NCI-H510A (cell line): ENCODE measurements around the gene TMEM132C.

Experiments
- DNase-seq: peaks from one replicate; lab custom pipeline; 2025; lab: John Stamatoyannopoulos, UW

The TMEM132C gene

DNA sequence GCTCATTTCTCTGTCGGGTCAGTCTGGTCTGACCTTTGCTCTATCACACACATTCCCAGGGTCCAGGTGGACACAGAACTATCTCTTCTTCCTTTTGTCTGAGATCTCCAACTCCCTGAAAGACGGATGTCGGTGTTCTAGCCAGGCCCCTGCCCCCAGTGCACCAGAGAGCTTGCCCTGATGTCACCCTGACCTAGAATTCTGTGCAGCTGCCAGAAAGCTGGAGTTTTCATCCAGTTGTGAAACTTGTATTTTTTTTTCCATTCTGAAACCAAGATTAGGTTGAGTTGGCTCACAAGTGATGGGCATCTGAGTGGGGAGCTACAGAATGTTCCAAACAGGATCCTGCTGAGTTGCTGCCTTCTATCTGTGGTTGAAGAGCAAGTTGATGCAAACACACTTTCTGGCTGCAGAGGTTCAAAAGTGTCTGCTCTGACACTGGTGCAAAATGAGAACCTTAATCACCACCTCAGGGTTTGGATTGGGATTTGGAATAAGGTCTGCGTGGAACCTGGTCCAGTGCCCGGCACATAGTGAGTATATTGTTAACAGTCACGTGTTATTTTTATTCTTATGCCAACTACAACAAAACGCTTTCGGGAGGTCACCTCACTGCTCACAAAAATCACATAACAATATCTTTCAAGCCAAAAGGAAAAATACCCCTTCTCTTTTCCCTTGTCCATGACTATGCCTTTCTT lies 345.3 kb downstream of the TMEM132C start:
- no peak for DNase-seq

DNA sequence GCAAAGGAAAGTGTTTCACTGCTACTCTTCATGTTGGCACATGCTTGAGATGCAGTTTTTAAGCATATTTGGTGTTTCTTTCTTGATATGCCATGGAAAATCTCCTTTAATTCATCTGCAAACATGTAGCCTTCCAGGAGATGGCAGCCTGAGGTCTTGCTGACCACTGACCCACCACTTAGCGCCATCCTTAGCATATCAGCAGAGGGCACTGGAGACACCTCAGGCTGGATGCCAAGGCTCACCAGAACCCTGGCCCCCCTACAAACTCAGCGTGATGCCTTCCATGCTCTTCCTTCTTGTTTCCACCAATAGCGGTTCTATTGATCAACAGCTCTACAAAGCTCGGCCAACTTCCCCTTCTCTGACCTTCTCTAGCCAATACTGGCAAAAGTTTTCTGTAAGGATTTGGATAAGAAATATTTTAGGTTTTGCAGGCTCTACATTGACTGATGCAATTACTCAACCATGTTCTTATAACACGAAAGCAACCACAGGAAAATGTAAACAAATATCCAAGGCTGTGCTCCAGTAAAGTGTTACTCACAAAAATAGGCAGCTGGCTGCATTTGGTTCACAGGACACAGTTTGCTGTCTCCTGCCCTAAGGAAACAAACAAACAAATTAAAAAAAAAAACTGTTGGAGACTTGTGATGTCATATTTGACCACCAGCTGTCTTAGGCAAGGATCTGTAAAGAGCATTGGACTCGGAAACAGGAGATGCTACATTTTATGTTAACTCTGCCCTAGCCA lies 347.0 kb downstream of the TMEM132C start:
- no peak for DNase-seq

DNA sequence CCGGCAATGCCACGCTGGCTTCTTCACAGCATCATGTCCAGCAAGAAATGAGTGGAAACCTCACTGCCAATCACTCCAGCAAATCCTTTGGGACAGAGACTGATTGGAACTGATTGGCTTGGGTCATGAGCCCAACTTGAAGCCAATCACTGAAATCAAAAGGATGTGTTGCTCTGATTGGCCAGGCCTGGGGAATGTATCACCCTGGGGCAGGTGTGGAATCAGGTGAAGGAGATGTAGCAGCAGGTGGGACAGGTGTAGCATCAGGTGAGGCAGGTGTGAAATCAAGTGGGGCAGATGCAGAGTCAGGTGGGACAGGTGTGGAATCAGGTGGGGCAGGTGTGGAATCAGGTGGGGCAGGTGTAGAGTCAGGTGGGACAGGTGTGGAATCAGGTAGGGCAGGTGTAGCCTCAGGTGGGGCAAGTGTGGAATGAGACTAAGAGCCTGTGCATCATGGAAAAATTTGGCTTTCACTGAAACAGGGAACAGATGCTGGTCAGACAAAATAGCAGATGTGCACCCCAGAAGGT lies 350.4 kb downstream of the TMEM132C start:
- no peak for DNase-seq

DNA sequence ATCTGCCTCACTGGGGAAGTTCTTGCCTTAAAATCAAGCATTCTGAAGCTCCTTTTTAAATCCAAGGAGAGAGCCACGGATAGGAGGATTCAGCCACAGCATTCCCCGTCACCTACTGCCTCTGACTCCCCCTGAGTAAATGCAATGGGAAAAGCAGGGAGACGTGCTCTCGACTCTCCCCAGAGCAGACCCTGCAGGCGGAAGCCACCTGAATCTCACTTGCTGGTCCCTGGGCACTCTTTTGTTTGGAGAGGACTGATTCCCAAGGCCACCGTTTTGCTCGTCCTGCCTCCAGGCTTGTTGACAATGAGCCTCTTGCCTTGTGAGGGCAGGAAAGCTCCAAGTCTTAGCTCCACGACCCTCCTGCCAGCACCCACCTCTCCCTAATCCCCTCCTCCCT lies 352.3 kb downstream of the TMEM132C start:
- DNase-seq = no peak

DNA sequence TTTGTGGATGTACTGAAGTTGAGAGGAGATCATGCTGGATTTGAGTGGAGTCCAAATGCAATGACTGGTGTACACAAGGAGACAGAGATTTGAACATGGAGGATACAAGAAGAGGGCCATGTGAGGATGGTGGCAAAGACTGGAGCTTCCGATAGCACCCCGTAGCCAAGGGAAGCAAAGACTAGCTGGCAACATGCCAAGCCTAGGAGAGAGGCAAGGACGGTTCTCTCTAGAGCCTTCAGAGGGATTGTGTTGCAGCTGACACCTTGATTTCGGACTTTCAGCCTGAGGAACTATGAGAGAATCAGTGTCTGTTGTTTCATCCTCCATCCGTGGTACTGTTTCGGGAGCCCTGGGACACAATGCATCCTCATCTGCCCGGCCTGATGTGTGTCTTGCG lies 354.3 kb downstream of the TMEM132C start:
- DNase-seq = no peak

DNA sequence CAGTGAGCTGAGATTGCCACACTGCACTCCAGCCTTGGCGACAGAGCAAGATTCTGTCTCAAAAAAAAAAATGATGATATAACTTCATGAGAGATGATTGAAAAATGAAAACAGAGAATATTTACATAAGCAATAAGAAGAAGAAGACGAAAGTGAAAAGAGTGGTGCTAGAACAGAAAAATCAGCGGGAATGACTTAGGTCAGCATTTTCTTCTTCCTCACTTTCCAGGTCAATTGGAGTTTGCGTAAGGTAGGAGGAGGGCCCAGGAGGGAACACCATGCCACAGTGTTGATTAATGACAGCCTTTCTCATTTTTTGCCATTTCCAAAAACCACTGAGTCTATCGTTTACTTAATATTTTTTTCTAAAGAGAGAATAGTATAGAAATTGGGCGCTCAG lies 356.8 kb downstream of the TMEM132C start:
- DNase-seq = no peak

DNA sequence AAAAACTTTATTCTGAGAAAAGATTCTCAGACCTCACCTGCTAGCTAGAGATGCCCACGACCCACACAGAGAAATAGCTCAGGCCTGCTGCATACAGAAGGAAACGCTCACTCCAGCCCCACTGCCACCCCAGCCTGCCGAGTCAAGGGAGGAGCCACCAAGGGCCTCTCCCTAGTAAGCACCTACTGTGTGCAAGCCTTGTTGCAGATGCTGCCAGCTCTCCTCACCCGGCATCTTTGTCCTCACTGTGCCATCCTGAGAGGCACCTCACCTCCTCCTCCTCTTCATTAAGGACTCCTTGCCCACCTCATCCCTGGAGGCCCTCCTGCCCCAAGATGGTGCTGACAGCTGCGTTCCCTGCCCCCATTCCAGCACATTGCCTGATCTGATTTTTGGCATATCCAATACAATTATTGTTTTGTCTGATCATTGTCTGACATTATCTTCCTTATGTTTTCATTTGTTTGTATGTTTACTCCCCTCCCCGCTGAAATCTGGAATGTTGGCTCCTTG lies 359.9 kb downstream of the TMEM132C start:
- DNase-seq = no peak

DNA sequence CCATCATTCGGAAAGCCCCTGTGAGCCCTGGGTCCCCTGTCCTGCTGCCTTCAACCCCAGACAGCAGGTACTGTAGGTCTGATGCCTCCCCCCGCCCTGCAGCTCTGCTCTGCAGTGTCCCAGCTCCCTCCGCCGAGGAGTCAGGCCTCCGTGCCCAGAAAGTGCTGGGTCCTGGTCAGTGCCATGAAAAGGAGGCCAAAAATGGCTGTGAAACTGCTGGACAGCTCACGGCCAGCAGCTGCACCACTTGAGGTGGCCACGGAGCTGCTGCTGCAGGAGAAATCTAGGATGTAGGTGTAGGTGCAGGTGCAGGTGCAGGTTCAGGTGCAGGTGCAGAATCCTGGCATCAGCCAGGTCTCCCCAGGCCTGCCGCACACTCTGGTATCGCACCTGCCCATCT lies 360.7 kb downstream of the TMEM132C start:
- DNase-seq = peak; percentile 9

DNA sequence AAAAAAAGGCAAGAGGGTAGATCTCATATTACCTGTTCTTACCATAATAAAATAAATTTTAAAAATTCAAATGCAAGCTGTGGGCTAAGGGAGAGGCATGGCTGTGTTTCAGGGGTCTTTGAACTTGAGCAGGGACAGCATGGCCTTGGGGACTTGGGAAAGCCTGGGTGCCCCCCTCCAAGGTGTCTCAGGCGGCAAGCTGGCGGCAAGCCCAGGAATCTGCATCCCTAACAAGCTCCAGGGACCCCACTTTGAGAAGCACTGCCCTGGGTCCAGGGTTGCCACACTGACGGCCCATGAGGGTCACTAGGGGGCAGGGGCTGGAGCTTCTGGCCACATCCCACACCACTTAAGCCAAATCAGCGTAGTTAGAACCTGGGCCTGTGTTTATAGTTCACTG lies 363.0 kb downstream of the TMEM132C start:
- DNase-seq = no peak

DNA sequence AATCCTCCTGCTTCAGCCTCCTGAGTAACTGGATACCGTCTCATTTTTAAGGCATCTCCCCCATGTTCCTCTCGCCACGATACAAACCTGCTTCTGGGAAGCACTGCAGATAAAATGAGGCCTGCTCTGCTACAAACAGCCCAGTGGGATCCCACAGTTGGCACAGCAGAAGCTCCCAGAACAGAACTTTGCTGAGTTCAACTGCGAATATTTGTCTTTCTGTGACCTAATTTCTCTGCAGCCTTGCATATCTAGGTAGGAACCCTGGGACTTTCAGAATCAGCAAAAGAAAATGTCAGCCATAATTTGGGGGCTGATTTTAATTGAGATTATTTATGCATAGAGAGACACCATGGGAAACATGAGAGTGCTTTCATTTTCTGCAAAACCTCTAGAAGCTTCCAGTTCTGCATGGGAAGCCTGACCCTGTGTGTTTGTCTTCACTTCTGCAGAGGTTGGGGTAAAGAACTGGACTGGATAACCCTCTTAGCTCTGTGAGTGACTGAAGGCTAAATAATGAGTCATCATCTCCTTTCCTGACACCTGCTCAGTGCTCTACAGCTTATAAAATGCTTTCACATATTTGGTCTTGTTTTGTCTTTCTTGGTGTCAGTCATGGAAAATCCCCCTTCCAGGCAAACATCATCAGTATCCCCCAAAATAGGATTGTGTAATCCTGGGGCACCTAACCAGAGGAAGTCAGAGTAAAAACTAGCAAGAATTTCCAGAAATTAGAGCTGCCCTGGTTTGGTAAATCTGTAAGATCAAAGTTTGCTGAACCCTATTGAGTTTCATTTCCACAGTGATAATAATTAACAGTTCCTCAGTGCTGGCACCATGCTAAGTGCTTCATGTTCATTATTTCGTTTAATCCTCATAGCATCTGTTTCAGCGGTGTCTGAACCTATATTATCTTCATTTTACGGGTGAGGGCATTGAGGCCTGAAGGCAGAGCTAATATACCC lies 371.0 kb downstream of the TMEM132C start:
- DNase-seq = peak; percentile 28

DNA sequence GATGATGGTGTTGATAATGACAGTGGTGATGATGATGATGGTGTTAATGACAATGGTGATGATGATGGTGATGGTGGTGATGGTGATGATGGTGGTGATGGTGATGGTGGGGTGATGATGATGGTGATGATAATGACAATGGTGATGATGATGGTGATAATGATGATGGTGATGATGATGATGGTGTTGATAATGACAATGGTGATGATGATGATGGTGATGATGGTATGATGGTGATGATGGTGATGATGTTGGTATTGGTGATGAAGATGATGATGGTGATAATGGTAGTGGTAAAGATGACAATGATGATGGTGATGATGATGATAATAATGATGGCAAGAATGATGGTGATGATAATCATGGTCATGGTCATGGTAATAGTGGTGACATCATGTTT lies 372.1 kb downstream of the TMEM132C start:
- DNase-seq = no peak

DNA sequence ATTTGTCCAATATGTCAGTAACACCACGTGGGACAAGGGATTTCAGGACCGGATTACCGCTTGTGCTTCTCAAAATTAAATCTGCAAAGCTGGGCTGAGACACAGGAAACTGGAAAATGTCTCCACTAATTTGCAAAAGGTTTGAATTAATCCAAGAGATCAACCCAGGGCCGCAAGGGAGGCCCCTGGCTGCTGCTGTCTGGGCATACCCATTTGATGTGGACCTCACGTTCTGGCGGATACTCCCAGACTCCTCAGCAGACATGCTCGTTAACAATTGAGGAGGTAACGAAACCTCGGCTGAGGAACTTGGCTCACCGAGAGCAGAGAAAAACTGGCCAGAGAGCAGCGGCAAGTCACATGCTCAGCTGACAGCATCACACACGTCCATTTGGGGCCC lies 376.2 kb downstream of the TMEM132C start:
- no peak for DNase-seq

DNA sequence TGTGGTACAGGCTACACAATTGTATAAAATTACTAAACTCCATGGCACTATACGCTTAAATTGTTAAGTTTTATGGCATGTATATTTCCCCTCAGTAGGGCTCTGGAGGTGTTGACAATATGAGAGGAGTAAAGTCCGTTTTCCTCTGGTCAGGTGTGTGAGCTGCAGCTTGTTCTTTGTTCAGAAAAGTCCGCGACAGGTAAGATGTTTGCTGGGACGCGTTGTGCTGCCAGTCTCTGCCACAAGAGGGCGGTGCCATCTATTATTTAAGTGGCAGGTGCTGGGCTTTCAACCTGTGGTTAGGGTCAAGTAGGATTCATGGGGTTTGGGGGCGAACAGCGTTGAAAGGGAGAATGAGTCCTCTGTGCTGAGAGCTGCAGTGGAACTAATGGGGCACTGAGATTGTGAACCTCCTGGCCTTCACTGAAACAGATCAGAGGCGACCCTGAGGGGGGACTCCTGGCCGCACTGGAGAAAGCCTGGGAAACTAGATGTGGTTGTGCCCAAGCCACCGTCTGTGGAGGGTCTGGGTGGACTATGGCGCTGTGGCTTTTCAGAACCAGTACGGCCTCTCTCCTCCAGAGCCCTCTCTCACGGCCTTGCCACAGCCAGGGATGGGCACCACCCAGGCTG lies 377.8 kb downstream of the TMEM132C start:
- peak; percentile 56 for DNase-seq

DNA sequence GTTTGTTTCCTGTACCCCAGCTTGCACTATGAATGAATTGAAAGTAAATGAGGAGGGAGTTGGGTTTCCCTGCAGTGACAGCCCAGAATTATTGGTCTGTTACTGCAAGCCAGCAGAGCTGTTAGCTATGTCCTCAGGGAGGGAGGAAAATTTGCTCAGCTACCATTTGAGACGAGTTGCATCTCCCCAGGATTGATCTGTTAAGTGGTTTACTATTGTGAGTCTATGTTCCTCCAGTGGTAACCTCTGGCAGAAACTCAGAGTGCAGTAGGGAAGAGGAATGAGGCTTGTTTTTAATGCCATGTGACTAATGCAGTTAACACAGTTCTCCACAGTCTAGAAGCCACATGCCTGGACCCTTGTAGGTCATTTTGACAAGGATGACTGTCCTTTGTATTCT lies 382.9 kb downstream of the TMEM132C start:
- DNase-seq = no peak

DNA sequence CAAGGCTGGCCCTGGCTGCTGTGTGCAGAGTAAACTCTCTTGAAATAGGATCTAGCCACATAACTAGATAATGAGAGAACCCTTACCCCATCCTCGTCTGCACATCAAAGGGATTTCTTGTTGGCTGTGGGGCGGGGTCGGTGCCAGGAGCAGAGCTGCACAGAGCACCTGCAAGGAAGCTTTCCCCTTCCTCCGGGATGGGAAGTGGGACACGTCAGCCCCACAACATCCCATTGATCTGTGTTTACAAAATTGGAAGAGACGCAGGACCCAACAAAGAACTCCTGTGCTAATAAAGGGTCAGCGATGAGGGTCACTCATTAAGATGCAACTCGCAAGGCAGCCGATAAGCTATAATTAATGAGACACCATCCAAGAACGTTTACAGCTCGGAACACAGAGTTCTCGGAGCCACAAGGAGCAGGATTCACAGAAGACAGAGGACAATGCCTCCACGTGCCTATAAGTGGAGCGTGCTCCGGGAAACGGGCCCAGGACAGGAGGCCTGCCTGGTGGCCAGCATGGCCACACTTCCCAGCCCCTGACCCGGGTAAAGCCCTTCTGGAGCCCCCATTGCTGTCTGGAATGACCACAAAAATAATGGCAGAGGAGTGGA lies 385.3 kb downstream of the TMEM132C start:
- peak; percentile 15 for DNase-seq

DNA sequence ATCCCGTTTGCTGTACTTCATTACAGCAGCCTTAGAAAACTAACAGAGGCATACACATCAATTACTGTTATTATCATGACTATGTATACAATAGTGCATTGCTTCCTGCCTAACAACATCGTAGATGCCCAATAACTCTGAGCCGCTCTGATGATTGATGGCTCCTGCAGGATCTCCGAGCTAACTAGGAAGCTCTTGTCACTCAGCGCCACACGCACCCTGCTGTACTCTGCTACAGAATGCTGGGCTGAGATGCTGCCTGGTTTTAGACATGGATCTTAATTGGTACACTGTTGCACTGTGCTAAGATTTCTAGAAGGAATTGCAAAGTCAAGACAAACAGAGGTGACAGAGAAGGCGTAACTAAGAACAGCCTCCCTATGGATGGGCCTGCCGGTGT lies 387.5 kb downstream of the TMEM132C start:
- no peak for DNase-seq

DNA sequence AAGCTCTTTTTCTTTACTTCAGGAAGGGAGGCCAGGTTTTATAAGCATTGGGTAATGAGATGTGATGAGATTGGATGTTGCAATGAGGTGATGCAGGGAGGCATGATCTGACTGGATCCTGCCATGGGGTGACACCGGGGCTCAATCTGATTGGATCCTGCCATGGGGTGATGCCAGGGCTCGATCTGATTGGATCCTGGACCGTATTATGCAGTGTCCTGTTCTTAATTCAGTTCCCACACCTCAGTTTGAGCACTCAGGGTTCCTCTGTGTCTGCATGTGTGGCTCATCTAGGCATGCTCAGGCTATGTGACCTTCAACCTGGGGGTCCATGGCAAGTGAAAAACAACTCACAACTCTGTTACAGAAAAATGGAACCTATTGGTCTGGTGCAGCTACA lies 390.4 kb downstream of the TMEM132C start:
- DNase-seq = no peak

DNA sequence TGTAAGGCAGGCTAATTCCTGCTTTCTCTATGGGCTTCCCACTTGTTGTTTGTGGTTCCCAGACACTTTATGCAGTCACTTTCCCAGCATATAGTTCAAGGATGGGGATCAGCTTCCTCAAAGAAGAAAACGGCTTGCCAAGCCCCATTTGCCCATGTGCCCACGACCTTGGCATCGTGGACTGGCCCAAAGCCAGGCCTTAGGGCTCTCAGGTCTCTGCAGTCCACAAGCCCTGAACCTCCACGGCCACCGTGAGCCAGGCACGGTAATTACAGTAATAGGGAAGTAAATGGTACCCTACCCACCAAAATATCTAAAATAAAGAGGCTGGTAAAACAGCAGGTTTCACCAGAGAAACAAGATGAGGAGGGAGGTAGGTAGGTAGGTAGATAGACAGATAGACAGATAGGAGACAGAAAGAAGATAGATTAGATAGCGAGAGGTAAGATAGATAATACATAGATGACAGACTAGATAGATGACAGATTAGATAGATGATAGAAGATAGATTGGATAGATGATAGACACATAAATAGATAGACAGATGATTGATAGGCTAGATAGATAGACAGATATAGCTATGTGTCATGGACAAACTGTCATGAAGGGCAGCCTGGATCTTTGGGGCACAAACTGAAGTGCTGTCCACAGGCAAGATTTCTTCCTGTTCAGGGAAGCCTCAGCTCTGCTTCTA lies 393.7 kb downstream of the TMEM132C start:
- DNase-seq = no peak

DNA sequence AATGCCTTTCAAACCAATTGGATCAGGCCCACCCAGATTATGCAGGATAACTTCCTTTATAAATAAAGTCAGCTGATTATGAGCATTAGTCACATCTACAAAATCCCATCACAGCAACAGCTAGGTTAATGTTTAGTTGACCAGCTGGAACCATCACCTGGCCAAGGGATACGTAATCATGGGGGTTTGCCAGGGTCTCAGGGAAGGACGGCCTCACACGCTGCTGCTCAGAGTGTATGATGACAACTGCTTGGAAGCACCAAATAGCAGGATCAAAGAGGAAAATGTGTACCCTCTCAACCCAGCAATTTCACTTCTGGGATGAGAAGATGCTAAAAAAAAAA lies 394.2 kb downstream of the TMEM132C start:
- DNase-seq = peak; percentile 29

DNA sequence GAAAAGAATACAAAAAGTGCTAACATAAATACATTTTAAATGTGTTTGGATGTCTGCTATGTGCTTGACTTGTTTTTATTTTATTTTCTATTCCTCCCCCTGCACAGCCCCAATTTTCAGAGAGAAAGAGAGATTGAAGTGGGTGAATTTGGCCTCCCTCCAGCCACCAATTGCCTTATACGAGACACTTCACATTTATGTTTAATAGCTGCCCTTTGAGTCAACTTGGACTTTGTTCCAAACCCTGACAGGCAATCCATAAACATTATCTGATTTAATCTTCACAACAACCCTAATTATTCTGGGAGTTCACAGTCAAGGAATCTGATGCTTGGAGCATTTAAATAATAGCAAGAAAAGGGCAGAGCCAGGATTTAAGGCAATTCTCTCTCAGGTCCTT lies 395.1 kb downstream of the TMEM132C start:
- DNase-seq = no peak

DNA sequence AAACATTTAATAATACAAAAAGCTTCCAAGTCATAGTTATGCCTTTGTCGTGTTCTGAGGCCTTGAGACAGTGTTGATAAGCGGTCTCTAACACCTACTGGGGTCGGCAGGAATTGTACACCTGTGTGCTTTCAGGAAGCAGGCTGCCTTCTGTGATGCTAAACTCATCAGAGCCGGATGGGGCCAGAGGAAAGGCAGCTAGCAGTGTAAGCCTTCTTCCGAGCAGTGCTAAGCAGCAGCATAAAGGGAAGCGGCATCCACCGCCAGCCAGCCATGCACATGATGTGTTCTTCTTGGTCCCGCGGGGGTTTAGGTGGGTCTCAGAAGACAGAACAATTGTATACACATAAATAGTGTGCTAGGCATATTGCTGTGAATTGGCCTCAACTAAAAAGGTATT lies 397.5 kb downstream of the TMEM132C start:
- no peak for DNase-seq
